Stimulated activated CD4-positive, alpha-beta T cell treated with anti-CD3 and anti-CD28 coated beads, Interleukin-12 subunit alpha, Interleukin-12 subunit beta, amount 100 ng/mL, for 48 hours (primary cell): ENCODE data around the gene SPATA31D1.

Source experiments
- DNase-seq, 3 donors: peaks; one replicate each; pipeline ENCODE4 v3.0.0-alpha.2; 2020; ENCODE audit warnings: low read depth in 2 of 3, low spot score in 1 of 3

The SPATA31D1 gene

DNA sequence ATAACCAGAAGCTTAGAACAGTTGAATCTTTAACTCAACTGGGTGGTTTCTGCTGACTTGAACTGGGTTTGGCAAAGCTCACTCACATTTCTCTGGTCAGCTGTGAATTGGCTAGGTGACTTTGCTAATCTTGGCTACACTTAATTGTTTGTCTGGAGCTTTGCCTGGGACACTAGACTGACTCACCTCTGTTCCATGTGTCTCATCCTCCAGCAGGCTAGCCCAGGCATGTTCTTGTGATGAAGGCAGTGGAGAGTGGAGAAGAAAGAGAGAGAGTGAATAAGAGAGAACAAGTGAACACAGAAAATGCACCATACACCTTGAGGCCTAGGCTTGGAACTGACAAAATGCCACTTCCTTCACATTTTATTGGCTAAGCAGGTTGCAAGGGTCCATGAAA lies 32.6 kb downstream of the SPATA31D1 start:
- DNase-seq: no peak

DNA sequence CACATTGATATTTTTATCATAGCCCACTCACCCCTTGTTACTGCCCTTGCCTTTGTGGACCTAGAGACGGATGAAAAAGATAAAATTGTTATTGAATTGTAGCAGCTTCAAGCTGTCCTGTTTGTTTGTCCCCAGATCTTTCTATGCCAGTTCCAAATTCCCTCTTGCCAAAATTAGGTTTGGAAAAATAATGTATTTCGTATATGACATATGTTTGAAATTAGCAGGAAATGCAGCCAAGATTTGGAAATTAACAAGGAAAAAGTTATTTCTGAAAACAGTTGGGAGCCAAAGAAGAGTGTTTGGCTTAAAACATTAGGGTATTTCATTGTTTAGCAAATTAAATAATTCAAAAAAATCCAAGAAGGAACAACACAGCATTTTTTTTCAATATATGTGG lies 33.5 kb downstream of the SPATA31D1 start:
- DNase-seq: no peak

DNA sequence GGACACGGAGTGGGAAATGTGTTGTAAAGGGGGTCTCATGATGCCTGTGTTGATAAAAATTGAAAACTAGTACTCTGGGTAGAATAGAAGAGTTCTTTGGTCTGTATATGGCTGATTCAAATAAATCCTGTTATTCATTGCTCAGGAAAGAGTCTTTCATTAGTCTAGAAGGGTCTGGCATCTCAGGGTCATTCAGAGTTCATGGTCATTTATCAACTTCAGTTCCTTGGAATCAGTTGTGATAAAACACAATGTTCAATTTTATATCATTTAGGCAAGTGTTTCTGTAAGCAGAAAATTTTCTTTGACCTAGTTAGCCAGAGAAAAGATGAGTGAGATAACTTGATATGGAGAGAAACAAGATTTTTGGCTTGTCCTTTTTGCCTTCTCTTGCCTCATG lies 36.3 kb downstream of the SPATA31D1 start:
- no peak for DNase-seq

DNA sequence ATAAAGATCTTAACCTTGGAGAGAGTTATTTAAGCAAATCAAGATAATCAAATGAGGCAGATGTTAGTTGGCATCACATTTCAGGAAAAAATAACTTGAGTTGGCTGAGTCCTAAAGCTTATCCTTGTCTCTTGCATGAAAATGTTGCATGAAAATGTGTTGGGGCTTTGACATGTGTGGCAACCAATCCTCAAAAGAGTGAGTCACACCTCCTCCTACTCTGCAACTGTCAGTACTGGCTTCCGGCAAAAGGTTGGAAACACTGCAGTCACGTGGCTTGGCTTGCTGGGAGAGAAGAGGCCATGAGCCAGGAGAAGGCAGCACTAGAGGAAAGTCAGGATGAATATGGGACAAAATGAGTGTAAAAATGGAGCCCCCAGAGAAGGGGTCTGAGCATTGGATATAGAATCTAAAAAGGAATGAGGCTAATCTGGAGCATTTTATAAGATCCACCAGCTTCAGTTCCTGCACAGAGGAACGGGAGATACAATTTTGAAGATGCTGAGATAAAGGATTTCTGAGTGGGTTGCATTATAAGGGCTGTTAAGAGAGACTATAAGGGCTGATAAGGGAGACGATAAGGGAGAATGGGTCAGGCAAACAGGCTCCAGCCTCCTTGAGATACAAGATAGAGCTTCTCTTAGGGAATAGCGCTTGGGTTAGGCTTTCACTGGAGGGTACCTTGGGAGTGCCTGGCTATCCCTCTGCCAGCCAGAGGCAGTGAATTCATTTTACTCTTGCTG lies 43.1 kb downstream of the SPATA31D1 start:
- DNase-seq: no peak

DNA sequence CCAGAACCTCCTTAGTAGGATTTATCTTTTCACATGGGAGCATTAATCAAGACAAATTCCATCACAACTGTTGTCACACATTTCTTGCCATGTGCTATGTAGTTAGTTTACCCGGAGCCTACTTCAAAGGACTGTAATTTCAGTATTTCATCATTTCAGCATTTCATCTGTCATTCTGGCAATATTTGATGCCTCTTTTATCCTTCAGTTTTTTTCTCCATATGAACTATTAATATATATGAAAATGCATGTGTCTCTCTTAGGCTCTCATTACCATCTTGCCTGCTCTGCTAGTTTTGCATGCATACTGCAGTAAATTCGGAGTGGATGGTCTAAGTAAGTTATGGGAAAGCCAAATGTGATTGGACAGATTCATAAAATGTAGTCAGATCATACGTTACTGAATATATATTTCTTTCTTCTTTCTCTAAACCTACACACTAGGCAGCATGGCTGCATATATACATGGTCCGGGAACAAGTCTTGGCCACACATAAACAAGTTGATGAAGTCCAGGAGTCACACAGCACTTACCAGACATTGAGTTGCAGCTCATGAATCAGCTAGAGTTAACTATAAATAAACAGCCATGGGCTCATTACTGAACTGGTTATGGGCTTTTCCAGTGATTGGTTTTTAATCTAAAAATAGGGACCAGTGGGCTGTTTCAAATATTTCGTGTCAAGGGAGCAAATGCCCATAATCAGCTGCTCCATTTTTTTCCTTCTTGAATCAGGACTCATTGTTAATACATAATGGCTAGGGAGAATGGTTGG lies 46.6 kb downstream of the SPATA31D1 start:
- no peak for DNase-seq

DNA sequence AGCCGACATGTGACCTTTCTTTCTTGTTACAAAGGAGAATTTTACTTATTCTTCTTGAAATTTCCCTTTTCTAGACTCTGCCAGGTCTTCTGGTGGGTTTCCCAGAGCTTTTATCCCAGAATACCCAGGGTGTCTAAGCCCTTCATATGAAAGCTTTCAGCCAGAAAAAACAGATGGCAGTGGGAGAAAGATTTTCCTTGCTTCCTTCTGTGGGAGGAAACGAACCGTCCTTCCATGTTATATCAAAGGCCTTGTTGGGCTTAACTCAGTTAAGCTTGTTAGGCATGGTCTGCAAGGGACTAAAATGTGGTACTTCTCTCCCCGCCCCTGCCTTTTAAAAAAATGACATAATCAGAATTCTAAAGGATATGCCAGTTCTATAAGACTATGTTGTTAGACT lies 47.5 kb downstream of the SPATA31D1 start:
- no peak for DNase-seq

DNA sequence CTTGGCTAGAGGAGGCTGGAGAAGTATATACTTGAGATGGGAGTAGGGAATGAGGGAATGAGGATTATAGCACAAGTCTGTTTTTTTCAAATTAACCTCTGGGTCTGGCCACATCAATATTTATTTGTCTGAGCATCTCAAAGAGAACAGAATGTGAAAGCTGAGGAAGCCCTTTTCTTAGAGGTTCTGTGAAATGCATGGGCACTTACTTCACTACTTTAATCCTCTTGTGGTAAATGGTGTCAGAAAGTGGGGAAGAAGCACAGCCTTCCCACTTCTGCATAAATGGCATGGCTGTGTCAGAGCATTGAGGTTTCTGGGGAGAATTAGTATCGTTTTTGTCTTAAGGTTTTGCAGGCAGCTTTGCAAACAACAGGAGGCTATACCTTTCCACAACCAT lies 48.6 kb downstream of the SPATA31D1 start:
- DNase-seq: no peak

DNA sequence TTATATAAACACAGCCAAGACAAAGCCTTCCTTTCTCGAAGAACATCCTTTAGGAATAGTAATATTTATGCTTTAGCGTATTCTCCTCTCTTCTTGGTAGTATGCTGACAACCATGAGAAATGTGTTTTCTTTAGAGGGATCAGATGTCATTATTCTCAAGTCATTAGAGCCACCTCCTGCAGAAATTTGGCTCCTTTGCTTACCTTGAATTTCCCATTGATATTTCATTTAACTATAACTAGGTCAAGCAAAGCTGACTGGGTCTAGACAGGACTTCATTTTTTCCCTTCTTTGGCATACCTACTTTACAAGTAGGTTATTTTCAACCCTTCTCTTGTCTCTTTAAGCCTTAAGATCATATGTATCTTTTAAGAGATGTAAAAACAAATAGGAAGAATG lies 50.3 kb downstream of the SPATA31D1 start:
- DNase-seq: no peak
